ENCODE results near the gene TSNAXIP1.
A peak's percentile ranks its signal among the peaks of the same experiment; 100 is the strongest.
"Not testable (repeated sequence)": the region's sequence is repeated elsewhere in the genome, so short reads cannot be mapped to it uniquely, and the experiment has no call there.

The TSNAXIP1 gene

GRCh38 chr16:67861877-67862276 is 55.2 kb downstream of the TSNAXIP1 start:
- Mint-ChIP-seq H3K27ac (ENCODE audit: low read depth) (peak overlapping the region; percentile 50), H3K9me3 (no peaks in the 10 kb centered on the region), H3K4me3 (no peak overlapping the region), H3K36me3 (ENCODE audit: insufficient read depth) (peaks cover 16% of the 10 kb centered on the region), H3K27me3 (no peaks in the 10 kb centered on the region), H3K4me1 (peaks cover 23% of the 10 kb centered on the region)
- no peak for DNase-seq (ENCODE audit: low spot score in 2 of 2)
- ATAC-seq (replicated peaks; ENCODE audit: extremely low read depth, poor library complexity, severe bottlenecking): no peak

GRCh38 chr16:67862623-67863583 is 56.2 kb downstream of the TSNAXIP1 start:
- peaks cover 13% of the 10 kb centered on the region for H3K4me1 Mint-ChIP-seq
- no peak for ATAC-seq (replicated peaks; ENCODE audit: extremely low read depth, poor library complexity, severe bottlenecking)
- H3K9me3 Mint-ChIP-seq: no peaks in the 10 kb centered on the region
- no peak for DNase-seq (ENCODE audit: low spot score in 2 of 2)
- no peaks in the 10 kb centered on the region for H3K27me3 Mint-ChIP-seq
- no peak overlapping the region for H3K4me3 Mint-ChIP-seq
- peaks cover 18% of the 10 kb centered on the region for H3K36me3 Mint-ChIP-seq (ENCODE audit: insufficient read depth)
- H3K27ac Mint-ChIP-seq (ENCODE audit: low read depth): no peak overlapping the region

- not testable (repeated sequence) for H3K9me3 Mint-ChIP-seq; ATAC-seq (replicated peaks; ENCODE audit: extremely low read depth, poor library complexity, severe bottlenecking); H3K27me3 Mint-ChIP-seq; DNase-seq (ENCODE audit: low spot score in 2 of 2); H3K4me3 Mint-ChIP-seq; H3K4me1 Mint-ChIP-seq
- peak overlapping the region; percentile 19 for H3K27ac Mint-ChIP-seq (ENCODE audit: low read depth)
- H3K36me3 Mint-ChIP-seq (ENCODE audit: insufficient read depth): peaks cover 15% of the 10 kb centered on the region
These were observed 57.4 kb downstream of the TSNAXIP1 start for GRCh38 chr16:67864044-67864443.

- peaks cover 18% of the 10 kb centered on the region for H3K36me3 Mint-ChIP-seq (ENCODE audit: insufficient read depth)
- no peaks in the 10 kb centered on the region for H3K4me1 Mint-ChIP-seq
- H3K27me3 Mint-ChIP-seq: no peaks in the 10 kb centered on the region
- H3K27ac Mint-ChIP-seq (ENCODE audit: low read depth): no peak overlapping the region
- ATAC-seq (replicated peaks; ENCODE audit: extremely low read depth, poor library complexity, severe bottlenecking) (no peak), DNase-seq (ENCODE audit: low spot score in 2 of 2) (no peak)
- H3K9me3 Mint-ChIP-seq: no peaks in the 10 kb centered on the region
- H3K4me3 Mint-ChIP-seq: no peak overlapping the region
These were observed 57.9 kb downstream of the TSNAXIP1 start for GRCh38 chr16:67864594-67864993.

GRCh38 chr16:67865318-67865717 is 58.6 kb downstream of the TSNAXIP1 start:
- no peaks in the 10 kb centered on the region for H3K27me3 Mint-ChIP-seq
- H3K4me3 Mint-ChIP-seq: no peak overlapping the region
- no peaks in the 10 kb centered on the region for H3K9me3 Mint-ChIP-seq
- DNase-seq (ENCODE audit: low spot score in 2 of 2) (no peak), ATAC-seq (replicated peaks; ENCODE audit: extremely low read depth, poor library complexity, severe bottlenecking) (no peak)
- no peaks in the 10 kb centered on the region for H3K4me1 Mint-ChIP-seq
- peaks cover 20% of the 10 kb centered on the region for H3K36me3 Mint-ChIP-seq (ENCODE audit: insufficient read depth)
- H3K27ac Mint-ChIP-seq (ENCODE audit: low read depth): no peak overlapping the region

- Mint-ChIP-seq H3K4me3 (no peak overlapping the region), H3K27ac (ENCODE audit: low read depth) (no peak overlapping the region), H3K4me1 (no peaks in the 10 kb centered on the region), H3K27me3 (no peaks in the 10 kb centered on the region), H3K36me3 (ENCODE audit: insufficient read depth) (peaks cover 25% of the 10 kb centered on the region), H3K9me3 (no peaks in the 10 kb centered on the region)
- no peak for DNase-seq (ENCODE audit: low spot score in 2 of 2)
- no peak for ATAC-seq (replicated peaks; ENCODE audit: extremely low read depth, poor library complexity, severe bottlenecking)
These were observed 61.6 kb downstream of the TSNAXIP1 start for GRCh38 chr16:67868290-67868689.

GRCh38 chr16:67869653-67870052 is 63.0 kb downstream of the TSNAXIP1 start:
- Mint-ChIP-seq H3K27me3 (no peaks in the 10 kb centered on the region), H3K4me3 (no peak overlapping the region), H3K27ac (ENCODE audit: low read depth) (no peak overlapping the region), H3K36me3 (ENCODE audit: insufficient read depth) (peaks cover 32% of the 10 kb centered on the region), H3K4me1 (peaks cover 12% of the 10 kb centered on the region), H3K9me3 (no peaks in the 10 kb centered on the region)
- DNase-seq (ENCODE audit: low spot score in 2 of 2): no peak
- no peak for ATAC-seq (replicated peaks; ENCODE audit: extremely low read depth, poor library complexity, severe bottlenecking)

- H3K36me3 Mint-ChIP-seq (ENCODE audit: insufficient read depth): peaks cover 32% of the 10 kb centered on the region
- no peaks in the 10 kb centered on the region for H3K9me3 Mint-ChIP-seq
- H3K27ac Mint-ChIP-seq (ENCODE audit: low read depth): no peak overlapping the region
- ATAC-seq (replicated peaks; ENCODE audit: extremely low read depth, poor library complexity, severe bottlenecking) (no peak), DNase-seq (ENCODE audit: low spot score in 2 of 2) (no peak)
- H3K27me3 Mint-ChIP-seq: no peaks in the 10 kb centered on the region
- H3K4me1 Mint-ChIP-seq: peaks cover 27% of the 10 kb centered on the region
- peak overlapping the region; percentile 86 for H3K4me3 Mint-ChIP-seq
These were observed 64.6 kb downstream of the TSNAXIP1 start for GRCh38 chr16:67871256-67871655.

GRCh38 chr16:67872131-67872630 is 65.5 kb downstream of the TSNAXIP1 start:
- ATAC-seq (replicated peaks; ENCODE audit: extremely low read depth, poor library complexity, severe bottlenecking) (no peak), DNase-seq (ENCODE audit: low spot score in 2 of 2) (no peak)
- Mint-ChIP-seq H3K36me3 (ENCODE audit: insufficient read depth) (peaks cover 27% of the 10 kb centered on the region), H3K27ac (ENCODE audit: low read depth) (peak overlapping the region; percentile 87), H3K9me3 (no peaks in the 10 kb centered on the region), H3K27me3 (no peaks in the 10 kb centered on the region), H3K4me1 (peaks cover 27% of the 10 kb centered on the region), H3K4me3 (peak overlapping the region; percentile 86)

GRCh38 chr16:67872631-67873434 is 66.1 kb downstream of the TSNAXIP1 start, which contains the start of gene EDC4:
Gene EDC4 (plus strand): TSS chr16:67873052. CDS start chr16:67873262, 210 bp downstream.
- DNase-seq (ENCODE audit: low spot score in 2 of 2): peak; percentile 80 to 82
- peak; percentile 90 for ATAC-seq (replicated peaks; ENCODE audit: extremely low read depth, poor library complexity, severe bottlenecking)
- H3K27me3 Mint-ChIP-seq: no peaks in the 10 kb centered on the region
- H3K27ac Mint-ChIP-seq (ENCODE audit: low read depth): peak within 1 kb of the TSS; percentile 87
- H3K9me3 Mint-ChIP-seq: no peaks in the 10 kb centered on the region
- H3K4me3 Mint-ChIP-seq: peak within 1 kb of the TSS; percentile 86
- peaks cover 29% of the 10 kb centered on the region for H3K36me3 Mint-ChIP-seq (ENCODE audit: insufficient read depth)
- H3K4me1 Mint-ChIP-seq: peaks cover 27% of the 10 kb centered on the region

- peak overlapping the region; percentile 87 for H3K27ac Mint-ChIP-seq (ENCODE audit: low read depth)
- H3K36me3 Mint-ChIP-seq (ENCODE audit: insufficient read depth): peaks cover 29% of the 10 kb centered on the region
- no peaks in the 10 kb centered on the region for H3K9me3 Mint-ChIP-seq
- peak overlapping the region; percentile 86 for H3K4me3 Mint-ChIP-seq
- ATAC-seq (replicated peaks; ENCODE audit: extremely low read depth, poor library complexity, severe bottlenecking): peak; percentile 20
- DNase-seq (ENCODE audit: low spot score in 2 of 2): no peak
- no peaks in the 10 kb centered on the region for H3K27me3 Mint-ChIP-seq
- H3K4me1 Mint-ChIP-seq: peaks cover 27% of the 10 kb centered on the region
These were observed 67.0 kb downstream of the TSNAXIP1 start for GRCh38 chr16:67873435-67874370.

GRCh38 chr16:67874372-67874771 is 67.7 kb downstream of the TSNAXIP1 start:
- H3K27ac Mint-ChIP-seq (ENCODE audit: low read depth): no peak overlapping the region
- H3K4me1 Mint-ChIP-seq: peaks cover 27% of the 10 kb centered on the region
- H3K36me3 Mint-ChIP-seq (ENCODE audit: insufficient read depth): peaks cover 28% of the 10 kb centered on the region
- ATAC-seq (replicated peaks; ENCODE audit: extremely low read depth, poor library complexity, severe bottlenecking): no peak
- H3K4me3 Mint-ChIP-seq: peak overlapping the region; percentile 86
- H3K9me3 Mint-ChIP-seq: no peaks in the 10 kb centered on the region
- no peak for DNase-seq (ENCODE audit: low spot score in 2 of 2)
- H3K27me3 Mint-ChIP-seq: no peaks in the 10 kb centered on the region
